DMS153 treated with DMSO at 0.1 percent for 48 hours (cell line): ENCODE measurements around the gene NEURL3.
A peak's percentile ranks its signal among the peaks of the same experiment; 100 is the strongest.
"Not testable (repeated sequence)": the region's sequence is repeated elsewhere in the genome, so short reads cannot be mapped to it uniquely, and the experiment has no call there.

Experiments
- DNase-seq: peaks from one replicate; lab custom pipeline; 2025; ENCODE audit not compliant: unreplicated experiment; lab: John Stamatoyannopoulos, UW

The NEURL3 gene

GRCh38 chr2:96486696-96487095, 18.5 kb downstream of the NEURL3 start:
- DNase-seq, result no peak

- DNase-seq, result peak; percentile 56
Observed at GRCh38 chr2:96485751-96486651, 19.2 kb downstream of the NEURL3 start.

GRCh38 chr2:96485350-96485749, 19.8 kb downstream of the NEURL3 start:
- DNase-seq, result no peak

GRCh38 chr2:96484091-96484490, 21.1 kb downstream of the NEURL3 start:
- DNase-seq, result no peak

- no peak for DNase-seq
Observed at GRCh38 chr2:96477458-96477857, 27.7 kb downstream of the NEURL3 start.

- DNase-seq, result no peak
Observed at GRCh38 chr2:96471772-96472171, 33.4 kb downstream of the NEURL3 start.

GRCh38 chr2:96470636-96471035, 34.5 kb downstream of the NEURL3 start:
- DNase-seq, result no peak

- no peak for DNase-seq
Observed at GRCh38 chr2:96470109-96470508, 35.0 kb downstream of the NEURL3 start.

GRCh38 chr2:96468904-96469303, 36.3 kb downstream of the NEURL3 start:
- DNase-seq, result no peak

GRCh38 chr2:96464651-96465050, 40.5 kb downstream of the NEURL3 start:
- no peak for DNase-seq

GRCh38 chr2:96464061-96464460, 41.1 kb downstream of the NEURL3 start:
- DNase-seq, result no peak

GRCh38 chr2:96463119-96463518, 42.0 kb downstream of the NEURL3 start:
- DNase-seq, result no peak

- not testable (repeated sequence) for DNase-seq
Observed at GRCh38 chr2:96461616-96462015, 43.5 kb downstream of the NEURL3 start.

- DNase-seq, result no peak
Observed at GRCh38 chr2:96452053-96452452, 53.1 kb downstream of the NEURL3 start.

- DNase-seq, result no peak
Observed at GRCh38 chr2:96449637-96450036, 55.5 kb downstream of the NEURL3 start.

- DNase-seq, result no peak
Observed at GRCh38 chr2:96449174-96449573, 56.0 kb downstream of the NEURL3 start.

GRCh38 chr2:96447726-96448125, 57.4 kb downstream of the NEURL3 start:
- DNase-seq, result no peak
